ENCODE results near the gene RNF187.
"Not testable (repeated sequence)": the region's sequence is repeated elsewhere in the genome, so short reads cannot be mapped to it uniquely, and the experiment has no call there.

Gene RNF187

DNA sequence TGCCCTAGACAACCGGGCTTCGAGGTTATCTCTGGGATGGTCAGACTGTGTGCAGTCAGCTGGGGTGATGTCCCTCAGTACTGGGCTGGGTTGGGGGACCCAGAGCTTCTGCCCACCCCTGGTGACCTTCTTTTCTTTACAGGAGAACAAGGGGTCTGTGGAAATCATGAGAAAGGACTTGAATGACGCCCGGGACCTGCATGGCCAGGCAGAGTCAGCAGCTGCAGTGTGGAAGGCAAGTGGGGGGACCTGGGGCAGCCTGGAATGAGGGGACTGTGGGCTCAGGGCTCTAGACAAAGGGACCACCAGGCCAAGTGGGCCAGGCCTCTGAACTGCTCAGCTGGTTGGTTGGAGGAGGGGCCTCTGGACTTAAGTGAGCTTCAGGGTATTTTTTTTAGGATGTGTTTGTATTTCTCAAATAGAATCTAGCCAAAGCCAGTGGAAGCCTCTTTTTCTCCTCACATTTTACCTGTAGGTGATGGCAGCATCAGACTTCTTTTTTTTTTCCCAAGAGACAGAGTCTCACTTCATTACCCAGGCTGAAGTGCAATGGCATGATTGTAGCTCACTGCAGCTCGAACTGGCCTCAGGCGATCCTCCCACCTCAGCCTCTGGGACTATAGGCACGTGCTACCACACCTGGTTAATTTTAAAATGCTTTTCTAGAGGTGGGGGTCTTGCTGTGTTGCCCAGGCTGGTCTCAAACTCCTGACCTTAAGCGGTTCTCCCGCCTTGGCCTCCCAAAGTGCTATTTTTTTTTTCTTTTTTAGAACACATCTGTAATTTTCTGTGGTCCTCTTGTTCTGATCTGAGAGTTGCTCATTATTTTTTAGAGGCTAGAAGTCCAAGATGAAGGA is 1.9 kb downstream of the RNF187 start:
- DNase-seq: no peak

DNA sequence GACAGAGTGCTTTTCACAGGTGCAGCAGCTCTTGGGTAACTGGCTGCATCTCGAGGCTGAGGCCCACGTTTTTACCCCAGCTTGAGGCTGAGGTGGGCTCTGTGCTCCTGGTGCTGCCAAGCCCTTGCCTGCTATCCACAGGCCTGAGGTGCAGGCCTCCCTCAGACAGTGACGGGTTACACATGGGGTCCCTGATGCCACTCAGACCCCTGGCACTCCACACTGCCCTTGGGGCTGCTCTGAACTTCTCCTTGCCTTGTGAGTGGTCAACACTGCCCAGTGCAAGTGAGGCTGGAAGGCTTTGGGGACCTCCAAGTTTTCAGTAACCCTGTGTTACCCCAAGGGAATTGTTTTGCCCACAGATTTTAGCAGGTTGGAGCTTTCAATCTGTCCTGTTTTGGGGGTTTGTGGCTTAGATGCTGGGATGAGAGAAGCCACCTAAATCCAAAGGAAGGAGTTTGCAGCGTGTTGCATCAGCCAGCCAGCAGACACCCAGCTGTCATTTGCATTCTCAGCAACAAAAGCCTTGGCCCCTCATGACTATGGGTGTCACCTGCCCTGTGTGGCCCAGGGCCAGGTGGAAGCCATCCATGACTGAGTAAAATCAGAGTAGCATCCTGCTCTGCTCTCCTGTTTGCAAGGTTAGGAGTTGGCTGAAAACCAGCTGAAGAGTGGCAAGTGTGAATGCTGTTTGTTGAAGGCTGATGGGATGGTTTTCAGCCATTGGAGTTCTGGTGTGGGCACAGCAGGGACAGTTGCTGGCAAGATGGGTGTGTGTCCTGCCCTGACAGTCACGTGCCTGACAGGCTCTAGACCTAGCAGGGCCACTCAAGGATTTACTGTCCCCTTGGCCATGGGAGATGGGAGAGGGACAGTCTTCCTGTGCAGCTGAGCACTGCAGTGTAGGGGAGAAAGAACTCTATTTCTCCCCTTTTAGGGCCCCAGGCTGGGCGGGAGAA is 3.2 kb downstream of the RNF187 start:
- no peak for DNase-seq

DNA sequence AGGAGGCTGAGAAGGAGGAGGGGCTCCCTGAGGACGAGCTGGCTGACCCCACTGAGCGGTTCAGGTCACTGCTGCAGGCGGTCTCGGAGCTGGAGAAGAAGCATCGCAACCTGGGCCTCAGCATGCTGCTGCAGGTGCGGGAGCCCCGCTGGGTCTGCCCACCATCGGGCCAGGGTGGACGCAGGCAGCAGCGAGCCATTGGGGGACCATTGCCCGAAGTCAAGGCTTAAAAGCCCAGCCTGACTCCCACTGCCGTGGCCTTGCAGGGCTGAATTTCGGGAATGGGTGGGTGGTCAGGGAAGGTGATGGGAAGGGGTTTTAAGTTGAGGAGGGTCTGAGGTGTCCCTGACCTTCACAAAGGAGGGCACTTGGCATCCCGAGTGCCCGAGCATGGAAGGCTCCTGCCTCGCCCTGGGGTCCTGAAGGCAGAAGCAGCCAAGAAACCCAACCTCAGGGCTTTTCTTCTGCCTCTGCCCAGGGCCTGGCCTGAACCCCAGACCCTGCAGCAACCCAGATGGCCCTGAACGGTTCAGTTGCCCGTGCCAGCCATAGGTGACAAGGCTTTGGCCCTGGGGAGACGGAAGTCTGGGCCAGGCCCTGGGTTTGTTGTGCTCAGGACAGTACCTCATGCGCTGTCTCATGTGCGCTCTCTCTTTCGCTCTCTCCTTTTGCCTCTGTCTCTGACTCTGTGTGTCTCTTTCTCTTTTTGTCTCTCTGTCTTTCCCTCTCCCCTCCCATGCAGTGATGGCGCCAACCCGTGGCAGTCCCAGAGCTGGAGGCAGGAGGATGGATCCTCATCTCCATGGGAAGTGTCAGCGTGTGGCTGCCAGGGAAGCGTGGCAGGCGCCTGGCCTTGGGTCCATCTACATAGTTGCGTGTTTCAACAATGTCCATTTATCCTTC is 6.2 kb downstream of the RNF187 start:
- no peak for DNase-seq

DNA sequence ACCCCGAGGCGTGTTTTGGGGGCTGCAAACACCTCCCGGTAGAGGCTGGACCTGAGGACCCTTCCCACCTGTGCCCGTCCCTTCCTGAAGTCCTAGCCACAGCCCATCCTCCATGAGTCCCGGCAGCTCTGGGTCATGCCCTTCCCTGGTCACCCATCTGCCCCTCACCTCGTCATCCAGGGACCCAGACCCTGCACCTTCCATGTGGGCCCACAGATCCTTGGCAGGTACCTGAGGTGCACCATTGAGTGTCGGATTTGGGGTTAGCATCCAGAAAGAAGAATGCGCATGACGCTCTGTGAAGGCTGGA is 6.8 kb downstream of the RNF187 start:
- no peak for DNase-seq

DNA sequence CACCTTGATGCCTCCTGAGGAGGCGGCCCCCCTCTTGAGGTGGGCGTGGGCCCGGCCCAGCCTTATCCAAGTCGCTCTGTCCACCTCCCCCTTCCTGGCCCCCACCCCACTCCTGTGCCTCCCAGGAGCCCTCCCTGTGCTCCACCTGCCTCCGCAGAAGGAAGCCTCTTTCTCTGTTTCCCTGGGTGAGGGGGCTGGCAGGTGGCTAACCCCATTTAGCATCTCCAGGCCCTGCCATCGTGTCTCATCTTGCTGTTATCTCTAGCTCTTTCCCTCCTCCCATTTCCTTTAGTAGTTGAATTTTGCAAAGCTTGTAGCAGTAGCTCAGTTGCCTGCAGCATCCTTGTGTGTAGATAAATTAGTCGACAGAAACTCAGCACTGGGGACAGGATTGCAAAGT is 7.2 kb downstream of the RNF187 start:
- DNase-seq: no peak

DNA sequence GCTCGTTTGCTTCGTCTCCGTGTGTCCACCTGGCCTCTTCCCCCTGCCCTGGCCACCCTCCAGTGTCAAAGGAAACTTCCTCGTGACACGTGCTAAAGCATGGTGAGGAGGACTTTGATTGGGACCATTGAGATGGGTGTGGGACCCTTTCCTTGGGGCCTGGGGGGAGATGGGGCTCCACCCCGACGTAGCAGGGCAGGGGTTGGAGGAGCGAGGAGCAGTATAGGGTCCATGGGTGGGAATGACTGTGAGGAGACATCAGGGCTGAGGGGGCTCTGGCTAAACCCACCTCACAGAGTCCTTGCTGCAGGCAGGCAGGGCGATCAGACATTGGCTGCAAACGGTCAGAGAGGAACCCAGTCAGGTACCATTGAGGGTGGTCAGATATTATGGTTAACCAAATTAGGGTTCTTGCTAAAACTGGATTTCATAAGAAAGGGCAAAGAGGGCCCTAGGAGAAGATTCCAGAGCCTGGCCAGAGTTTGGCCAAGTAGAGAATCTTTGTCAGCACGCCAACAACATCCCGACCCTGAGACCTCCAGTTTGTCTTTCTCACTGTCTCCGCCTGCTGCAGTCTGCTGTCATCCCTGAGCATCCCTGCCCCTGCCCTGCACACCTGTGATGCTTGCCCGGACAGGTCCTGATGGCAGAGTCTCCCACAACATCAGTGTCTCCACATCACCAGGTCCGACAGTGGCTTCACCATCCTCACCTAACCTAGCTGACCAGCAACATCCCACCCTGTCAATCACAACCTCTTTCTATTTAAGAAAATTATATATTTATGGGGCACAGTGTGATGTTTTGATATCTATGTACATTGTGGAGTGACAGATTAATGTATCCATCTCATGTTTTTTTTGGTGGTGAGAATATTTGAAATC is 8.0 kb downstream of the RNF187 start:
- no peak for DNase-seq

DNA sequence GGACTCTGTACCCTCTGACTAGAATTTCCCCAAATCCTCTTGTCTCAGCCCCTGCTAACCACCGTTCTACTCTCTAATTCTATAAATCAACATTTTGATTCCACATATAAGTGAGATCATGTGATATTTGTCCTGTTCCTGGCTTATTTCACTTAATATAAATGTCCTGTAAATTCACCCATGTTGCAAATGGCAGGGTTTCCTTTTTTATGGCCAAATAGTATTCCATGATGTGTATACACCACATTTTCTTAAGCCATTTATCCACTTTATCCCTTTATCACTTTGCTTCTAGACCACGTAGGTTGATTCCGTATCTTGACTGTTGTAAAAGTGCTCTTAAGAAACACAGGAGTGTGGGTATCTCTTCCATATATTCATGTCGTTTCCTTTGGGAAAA is 8.9 kb downstream of the RNF187 start:
- no peak for DNase-seq

DNA sequence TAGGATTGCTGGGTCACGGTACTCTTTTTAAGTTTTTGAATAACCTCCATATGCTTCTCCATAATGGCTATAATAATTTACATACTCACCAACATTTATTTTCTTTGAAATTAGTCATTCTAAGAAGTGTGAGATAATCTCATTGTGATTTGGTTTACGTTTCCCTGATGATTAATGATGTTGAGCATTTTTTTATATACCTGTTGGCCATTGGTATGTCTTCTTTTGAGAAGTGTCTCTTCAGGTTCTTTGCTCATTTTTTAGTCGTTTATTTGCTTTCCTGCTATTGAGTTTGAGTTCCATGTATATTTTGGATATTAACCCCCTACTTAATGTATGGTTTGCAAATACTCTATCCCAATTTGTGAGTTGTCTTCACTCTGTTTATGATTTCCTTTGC is 9.3 kb downstream of the RNF187 start:
- DNase-seq: no peak

DNA sequence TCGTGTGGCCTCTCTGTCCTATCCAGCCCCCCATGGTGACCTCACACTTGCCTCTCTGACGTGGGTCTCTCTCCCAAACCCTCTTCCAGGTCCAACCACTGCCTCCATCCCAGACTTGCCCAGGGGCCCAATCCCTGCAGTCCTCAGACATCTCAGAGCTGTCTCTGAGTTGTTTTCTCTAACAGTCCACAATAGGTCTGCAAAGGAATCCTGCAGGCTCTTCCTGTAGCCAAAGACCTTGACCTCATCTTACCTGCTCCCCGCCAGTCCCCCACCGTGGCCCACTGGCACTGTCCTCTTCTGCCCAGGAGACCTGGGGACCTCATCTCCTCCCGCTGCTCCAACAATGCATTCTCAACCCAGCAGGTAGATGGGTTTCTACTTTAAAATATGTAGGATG is 10.0 kb downstream of the RNF187 start:
- no peak for DNase-seq

DNA sequence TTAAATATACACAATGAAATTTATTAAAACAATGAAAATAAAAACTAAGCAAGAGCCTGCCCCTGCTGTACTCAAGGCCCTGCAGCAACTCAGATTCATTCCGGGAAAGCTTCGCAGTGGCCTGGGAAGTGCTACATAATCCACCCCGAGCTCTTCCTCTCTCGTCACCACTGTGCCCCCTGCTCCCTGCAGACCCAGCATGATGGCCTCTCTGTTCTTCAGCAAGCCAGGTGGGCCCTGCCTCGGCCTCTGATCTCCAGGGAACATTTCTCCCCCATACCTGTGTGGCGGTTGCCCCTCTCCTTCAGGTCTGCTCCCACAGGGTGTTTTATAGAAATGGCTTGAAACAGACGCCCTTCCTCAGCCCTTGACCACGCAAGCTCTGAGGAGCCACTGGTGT is 10.6 kb downstream of the RNF187 start:
- DNase-seq: no peak

DNA sequence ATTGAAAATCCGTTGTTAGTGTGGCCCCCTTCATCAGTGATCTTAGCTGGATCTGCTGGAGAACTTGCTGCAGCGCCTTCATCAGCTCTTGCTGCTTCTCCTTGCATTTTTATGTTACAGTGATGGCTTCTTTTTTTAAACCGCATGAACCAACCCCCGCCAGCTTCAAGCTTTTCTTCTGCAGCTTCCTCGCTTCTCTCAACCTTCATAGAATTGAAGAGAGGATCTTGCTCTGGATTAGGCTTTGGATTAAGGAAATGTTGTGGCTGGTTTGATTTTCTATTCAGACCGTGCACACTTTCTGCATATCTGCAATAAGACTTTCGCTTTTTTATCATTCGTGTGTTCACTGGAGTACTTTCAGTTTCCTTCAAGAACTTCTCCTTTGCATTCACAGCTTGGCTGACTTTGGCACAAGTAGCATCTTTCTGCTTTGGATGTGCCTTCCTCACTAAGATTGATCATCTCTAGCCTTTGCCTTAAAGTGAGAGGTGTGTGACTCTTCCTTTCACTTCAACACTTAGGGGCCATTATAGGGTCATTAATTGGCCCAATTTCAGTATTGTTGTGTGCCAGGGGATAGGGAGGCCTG is 13.1 kb downstream of the RNF187 start:
- DNase-seq: no peak

DNA sequence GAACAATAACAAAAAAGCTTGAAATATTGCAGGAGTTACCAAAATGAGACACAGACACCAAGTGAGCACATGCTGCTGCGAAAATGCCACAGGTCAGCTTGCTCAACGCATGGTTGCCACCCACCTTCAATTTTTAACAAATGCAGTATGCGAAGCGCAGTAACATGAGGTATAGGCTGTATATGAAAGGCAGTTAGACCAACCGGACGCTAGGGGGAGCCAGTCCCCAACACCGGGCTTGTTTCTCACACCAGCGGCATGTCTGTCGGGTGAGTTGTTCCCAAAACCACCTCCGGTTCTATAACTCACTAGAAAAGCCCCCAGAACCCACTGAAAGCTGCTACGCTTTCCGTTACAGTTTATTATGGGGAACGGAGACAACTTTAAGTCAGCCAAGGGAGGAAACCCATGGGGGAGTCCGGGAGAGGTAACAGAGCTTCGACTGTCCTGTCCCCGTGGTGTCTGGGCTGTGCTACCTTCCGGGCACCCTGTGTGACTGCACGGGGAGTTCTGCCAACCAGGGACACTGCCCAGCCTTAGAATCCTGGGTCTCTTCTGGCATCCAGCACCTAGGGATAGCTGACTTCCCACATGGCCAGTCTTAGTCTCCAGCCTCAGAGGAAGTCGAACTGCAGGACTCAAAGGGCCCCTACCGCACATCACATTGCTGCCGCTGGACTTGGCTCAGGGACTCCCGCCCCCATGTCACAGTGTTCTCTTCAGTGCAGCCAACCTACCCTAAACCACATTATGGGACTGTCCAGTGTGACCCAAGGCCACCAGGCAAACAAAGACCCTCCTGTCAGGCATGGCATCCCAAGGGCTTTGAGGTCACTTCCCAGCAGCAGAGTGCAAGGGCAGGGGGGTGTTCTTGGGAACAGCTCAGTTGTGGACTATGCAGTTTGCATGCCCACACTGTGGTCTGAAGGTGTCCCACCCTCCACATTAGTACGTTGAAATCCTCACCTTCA is 14.0 kb downstream of the RNF187 start:
- DNase-seq: no peak

DNA sequence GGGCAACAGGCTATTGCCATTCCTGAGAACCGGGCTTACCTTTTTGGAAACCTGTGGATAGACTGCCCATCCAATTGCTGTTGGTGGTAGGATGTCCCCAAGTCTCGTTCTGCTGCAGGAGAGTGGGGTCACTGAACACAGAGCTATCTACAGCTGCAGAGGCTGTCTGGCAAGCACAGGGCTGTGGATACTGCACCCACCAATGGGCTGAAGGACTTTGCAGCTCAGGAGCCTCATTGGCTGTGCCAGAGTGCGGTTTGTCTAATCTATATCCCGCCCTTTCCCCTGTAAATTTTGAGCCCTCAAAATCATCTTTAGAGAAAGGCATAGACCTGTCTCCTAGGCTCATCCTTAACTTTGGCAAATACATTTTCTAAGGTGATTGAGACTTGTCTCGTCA is 15.3 kb downstream of the RNF187 start:
- no peak for DNase-seq

DNA sequence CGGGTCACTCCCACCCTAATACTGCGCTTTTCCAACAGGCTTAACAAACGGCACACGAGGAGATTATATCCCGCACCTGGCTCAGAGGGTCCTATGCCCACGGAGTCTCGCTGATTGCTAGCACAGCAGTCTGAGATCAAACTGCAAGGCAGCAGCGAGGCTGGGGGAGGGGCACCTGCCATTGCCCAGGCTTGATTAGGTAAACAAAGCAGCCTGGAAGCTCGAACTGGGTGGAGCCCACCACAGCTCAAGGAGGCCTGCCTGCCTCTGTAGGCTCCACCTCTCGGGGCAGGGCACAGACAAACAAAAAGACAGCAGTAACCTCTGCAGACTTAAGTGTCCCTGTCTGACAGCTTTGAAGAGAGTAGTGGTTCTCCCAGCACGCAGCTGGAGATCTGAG is 18.8 kb downstream of the RNF187 start:
- not testable (repeated sequence) for DNase-seq

DNA sequence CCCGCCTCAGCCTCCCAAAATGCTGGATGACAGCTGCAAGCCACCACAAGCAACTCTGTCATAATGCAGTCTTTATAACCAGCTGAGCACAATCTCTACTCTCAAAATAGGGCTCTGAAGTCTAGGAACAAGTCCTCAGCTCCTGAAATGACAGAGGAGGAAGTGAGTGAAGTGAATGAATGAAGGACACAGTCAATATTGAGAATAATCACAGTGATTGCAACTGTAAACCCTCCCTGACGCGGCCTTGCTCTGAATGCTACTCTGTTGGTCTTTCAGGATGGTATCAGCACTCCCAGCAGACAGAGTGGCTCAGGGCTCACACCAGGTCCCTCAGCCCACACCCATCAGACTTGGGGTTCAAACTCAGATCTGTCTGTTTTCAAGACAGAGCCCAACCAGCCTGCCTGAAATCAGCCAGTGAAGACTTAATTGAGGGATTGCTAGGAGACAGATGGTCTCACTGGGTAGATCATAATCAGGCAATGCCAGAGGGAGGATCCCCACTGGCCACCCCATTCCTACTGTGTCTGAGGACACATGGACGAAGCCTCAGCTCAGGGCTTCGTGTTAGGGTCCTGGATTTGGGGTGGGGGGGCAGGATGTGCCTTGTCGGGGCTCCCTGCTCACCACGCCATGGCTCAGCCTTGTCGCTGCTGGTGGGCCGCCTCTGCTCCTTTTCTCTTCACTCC is 20.9 kb downstream of the RNF187 start:
- no peak for DNase-seq

DNA sequence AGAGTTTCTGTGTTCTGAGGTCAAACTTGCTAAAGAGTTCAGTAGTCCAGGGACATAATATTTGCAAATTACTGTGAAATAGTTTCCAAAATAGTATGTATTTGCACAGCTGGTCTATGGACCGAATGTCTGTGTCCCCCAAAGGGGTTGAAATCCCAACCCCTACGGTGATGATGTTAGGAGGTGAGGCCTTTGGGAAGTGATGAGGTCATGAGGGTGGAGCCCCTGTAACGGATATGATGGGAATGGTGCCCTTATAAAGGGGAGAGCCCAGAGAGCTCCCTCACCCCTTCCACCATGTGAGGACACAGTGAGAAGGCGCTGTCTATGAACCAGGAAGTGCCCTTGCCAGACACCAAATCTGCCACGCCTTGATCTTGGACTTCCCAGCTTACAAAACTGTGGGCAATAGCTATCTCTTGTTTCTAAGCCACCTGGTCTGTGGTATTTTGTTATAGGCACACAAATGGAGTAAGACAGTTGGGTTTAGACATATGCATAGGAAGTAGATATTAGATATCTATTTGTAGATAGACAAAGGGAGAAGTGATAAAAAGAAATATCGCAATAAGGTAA is 21.7 kb downstream of the RNF187 start:
- DNase-seq: no peak

DNA sequence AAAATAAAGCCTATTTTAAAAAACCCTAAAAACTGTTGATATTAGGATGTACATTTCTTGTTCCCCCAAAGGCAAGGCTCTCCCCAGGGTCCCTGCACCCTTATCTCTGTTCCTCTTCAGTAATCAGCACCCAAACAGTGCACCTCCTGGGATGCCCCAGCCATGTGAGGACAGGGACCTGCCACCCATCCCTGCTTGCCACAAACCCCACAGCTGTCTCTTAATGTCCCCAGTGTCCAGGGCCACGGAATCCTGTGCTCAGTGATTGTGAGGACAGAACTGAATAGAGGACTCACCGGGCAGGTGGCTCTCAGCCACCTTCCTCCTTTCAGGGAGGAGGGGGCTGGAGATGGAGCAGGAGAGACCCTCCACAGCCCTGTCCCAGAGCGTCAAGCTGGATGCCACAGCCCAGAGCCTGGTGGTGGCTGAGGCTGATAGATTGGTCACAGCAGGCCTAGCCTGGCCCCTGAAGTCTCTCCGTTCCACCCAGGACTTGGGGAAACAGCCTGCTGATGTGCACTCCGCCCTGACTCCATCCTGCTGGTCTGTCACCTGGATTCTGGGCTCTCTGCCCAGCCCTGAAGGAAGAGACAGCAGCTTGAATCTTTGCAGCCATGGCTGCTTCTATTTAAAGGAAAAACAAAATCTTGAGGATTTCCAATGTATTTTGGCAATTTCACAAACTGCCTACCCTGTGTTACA is 23.1 kb downstream of the RNF187 start:
- no peak for DNase-seq

DNA sequence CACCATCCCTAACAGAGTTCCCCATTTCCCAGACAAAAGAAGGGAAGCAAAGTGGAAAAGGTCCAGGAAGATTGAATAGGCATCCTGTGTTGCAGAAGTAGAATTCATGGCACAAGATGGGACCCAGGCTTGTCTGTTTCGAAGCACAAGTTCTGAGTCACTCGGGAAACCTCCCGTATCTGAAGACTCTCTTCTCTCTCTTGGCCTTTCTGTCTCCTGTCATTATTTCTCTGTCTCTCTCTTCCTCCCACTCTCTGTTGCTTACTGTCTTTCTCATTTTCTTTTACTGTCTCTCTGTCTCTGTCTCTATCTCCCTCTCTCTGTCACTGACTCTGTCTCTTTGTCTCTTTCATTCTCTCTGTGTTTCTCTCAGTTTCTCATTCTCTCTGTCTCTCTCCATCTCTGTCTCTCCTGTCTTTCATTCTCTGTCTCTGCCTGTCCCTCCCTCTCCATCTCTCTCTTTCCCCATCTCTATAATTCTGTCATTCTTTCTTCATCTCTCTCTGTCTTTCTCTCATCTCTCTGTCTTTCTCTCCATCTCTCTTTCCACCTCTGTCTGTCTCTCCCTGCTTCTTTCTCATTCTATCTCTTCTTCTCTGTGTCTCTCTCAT is 23.7 kb downstream of the RNF187 start:
- no peak for DNase-seq
